Measurements from ENCODE around the gene ERICH2.
"Not testable (repeated sequence)": the region's sequence is repeated elsewhere in the genome, so short reads cannot be mapped to it uniquely, and the experiment has no call there.

The ERICH2 gene

GRCh38 chr2:170739507-170740046 is 30.6 kb upstream of the ERICH2 start:
- no peaks in the 10 kb centered on the region for H3K4me1 ChIP-seq (ENCODE audit: control insufficient read depth, insufficient read depth, low read length)
- H3K27me3 ChIP-seq (ENCODE audit: control insufficient read depth in 1 of 2, insufficient read depth in 2 of 2, low read length in 2 of 2), result peaks cover 4 to 5% of the 10 kb centered on the region in 2 donors
- peaks cover 0 to 3% of the 10 kb centered on the region in 2 donors for H3K9me3 ChIP-seq (ENCODE audit: control insufficient read depth in 2 of 2, low read length in 2 of 2)
- no peak overlapping the region for H3K4me3 ChIP-seq (ENCODE audit: low read length in 2 of 2)
- no peaks in the 10 kb centered on the region for H3K36me3 ChIP-seq (ENCODE audit: control insufficient read depth in 2 of 2, insufficient read depth in 2 of 2, low read length in 2 of 2)
- H3K9ac ChIP-seq (ENCODE audit: low read length in 2 of 2), result no peak overlapping the region
- no peak overlapping the region for H3K27ac ChIP-seq (ENCODE audit: low read length)

GRCh38 chr2:170740660-170741059 is 29.5 kb upstream of the ERICH2 start:
- Histone ChIP-seq H3K4me3 (ENCODE audit: low read length in 2 of 2) (no peak overlapping the region), H3K4me1 (ENCODE audit: control insufficient read depth, insufficient read depth, low read length) (no peaks in the 10 kb centered on the region), H3K9ac (ENCODE audit: low read length in 2 of 2) (no peak overlapping the region), H3K27ac (ENCODE audit: low read length) (no peak overlapping the region), H3K36me3 (ENCODE audit: control insufficient read depth in 2 of 2, insufficient read depth in 2 of 2, low read length in 2 of 2) (no peaks in the 10 kb centered on the region), H3K27me3 (ENCODE audit: control insufficient read depth in 1 of 2, insufficient read depth in 2 of 2, low read length in 2 of 2) (peaks cover 7 to 8% of the 10 kb centered on the region in 2 donors), H3K9me3 (ENCODE audit: control insufficient read depth in 2 of 2, low read length in 2 of 2) (peaks cover 0 to 3% of the 10 kb centered on the region in 2 donors)

- Histone ChIP-seq H3K9ac (ENCODE audit: low read length in 2 of 2) (no peak overlapping the region), H3K27ac (ENCODE audit: low read length) (no peak overlapping the region), H3K9me3 (ENCODE audit: control insufficient read depth in 2 of 2, low read length in 2 of 2) (peaks cover 0 to 3% of the 10 kb centered on the region in 2 donors), H3K27me3 (ENCODE audit: control insufficient read depth in 1 of 2, insufficient read depth in 2 of 2, low read length in 2 of 2) (peaks cover 7 to 8% of the 10 kb centered on the region in 2 donors), H3K4me1 (ENCODE audit: control insufficient read depth, insufficient read depth, low read length) (no peaks in the 10 kb centered on the region), H3K36me3 (ENCODE audit: control insufficient read depth in 2 of 2, insufficient read depth in 2 of 2, low read length in 2 of 2) (no peaks in the 10 kb centered on the region), H3K4me3 (ENCODE audit: low read length in 2 of 2) (no peak overlapping the region)
Observed at GRCh38 chr2:170742000-170742399, 28.2 kb upstream of the ERICH2 start.

GRCh38 chr2:170742896-170743529 is 27.2 kb upstream of the ERICH2 start:
- Histone ChIP-seq H3K27ac (ENCODE audit: low read length) (no peak overlapping the region), H3K27me3 (ENCODE audit: control insufficient read depth in 1 of 2, insufficient read depth in 2 of 2, low read length in 2 of 2) (peaks cover 7 to 8% of the 10 kb centered on the region in 2 donors), H3K9me3 (ENCODE audit: control insufficient read depth in 2 of 2, low read length in 2 of 2) (no peaks in the 10 kb centered on the region), H3K9ac (ENCODE audit: low read length in 2 of 2) (no peak overlapping the region), H3K4me3 (ENCODE audit: low read length in 2 of 2) (no peak overlapping the region), H3K36me3 (ENCODE audit: control insufficient read depth in 2 of 2, insufficient read depth in 2 of 2, low read length in 2 of 2) (no peaks in the 10 kb centered on the region), H3K4me1 (ENCODE audit: control insufficient read depth, insufficient read depth, low read length) (no peaks in the 10 kb centered on the region)

GRCh38 chr2:170743530-170744239 is 26.5 kb upstream of the ERICH2 start:
- Histone ChIP-seq H3K9ac (ENCODE audit: low read length in 2 of 2) (no peak overlapping the region), H3K9me3 (ENCODE audit: control insufficient read depth in 2 of 2, low read length in 2 of 2) (no peaks in the 10 kb centered on the region), H3K27ac (ENCODE audit: low read length) (no peak overlapping the region), H3K36me3 (ENCODE audit: control insufficient read depth in 2 of 2, insufficient read depth in 2 of 2, low read length in 2 of 2) (no peaks in the 10 kb centered on the region), H3K4me1 (ENCODE audit: control insufficient read depth, insufficient read depth, low read length) (no peaks in the 10 kb centered on the region), H3K27me3 (ENCODE audit: control insufficient read depth in 1 of 2, insufficient read depth in 2 of 2, low read length in 2 of 2) (peaks cover 7 to 8% of the 10 kb centered on the region in 2 donors), H3K4me3 (ENCODE audit: low read length in 2 of 2) (no peak overlapping the region)

GRCh38 chr2:170744248-170745002 is 25.8 kb upstream of the ERICH2 start:
- no peaks in the 10 kb centered on the region for H3K4me1 ChIP-seq (ENCODE audit: control insufficient read depth, insufficient read depth, low read length)
- no peak overlapping the region for H3K9ac ChIP-seq (ENCODE audit: low read length in 2 of 2)
- H3K27me3 ChIP-seq (ENCODE audit: control insufficient read depth in 1 of 2, insufficient read depth in 2 of 2, low read length in 2 of 2), result peaks cover 7 to 8% of the 10 kb centered on the region in 2 donors
- no peak overlapping the region for H3K4me3 ChIP-seq (ENCODE audit: low read length in 2 of 2)
- no peaks in the 10 kb centered on the region for H3K36me3 ChIP-seq (ENCODE audit: control insufficient read depth in 2 of 2, insufficient read depth in 2 of 2, low read length in 2 of 2)
- H3K27ac ChIP-seq (ENCODE audit: low read length), result no peak overlapping the region
- no peaks in the 10 kb centered on the region for H3K9me3 ChIP-seq (ENCODE audit: control insufficient read depth in 2 of 2, low read length in 2 of 2)

GRCh38 chr2:170745305-170745704 is 24.9 kb upstream of the ERICH2 start:
- Histone ChIP-seq H3K27ac (ENCODE audit: low read length) (no peak overlapping the region), H3K9ac (ENCODE audit: low read length in 2 of 2) (no peak overlapping the region), H3K36me3 (ENCODE audit: control insufficient read depth in 2 of 2, insufficient read depth in 2 of 2, low read length in 2 of 2) (no peaks in the 10 kb centered on the region), H3K4me1 (ENCODE audit: control insufficient read depth, insufficient read depth, low read length) (no peaks in the 10 kb centered on the region), H3K9me3 (ENCODE audit: control insufficient read depth in 2 of 2, low read length in 2 of 2) (no peaks in the 10 kb centered on the region), H3K27me3 (ENCODE audit: control insufficient read depth in 1 of 2, insufficient read depth in 2 of 2, low read length in 2 of 2) (peaks cover 7 to 8% of the 10 kb centered on the region in 2 donors), H3K4me3 (ENCODE audit: low read length in 2 of 2) (no peak overlapping the region)

- Histone ChIP-seq H3K27me3 (ENCODE audit: control insufficient read depth in 1 of 2, insufficient read depth in 2 of 2, low read length in 2 of 2) (peaks cover 5 to 7% of the 10 kb centered on the region in 2 donors), H3K27ac (ENCODE audit: low read length) (no peak overlapping the region), H3K9me3 (ENCODE audit: control insufficient read depth in 2 of 2, low read length in 2 of 2) (no peaks in the 10 kb centered on the region), H3K4me3 (ENCODE audit: low read length in 2 of 2) (no peak overlapping the region), H3K9ac (ENCODE audit: low read length in 2 of 2) (no peak overlapping the region), H3K4me1 (ENCODE audit: control insufficient read depth, insufficient read depth, low read length) (no peaks in the 10 kb centered on the region), H3K36me3 (ENCODE audit: control insufficient read depth in 2 of 2, insufficient read depth in 2 of 2, low read length in 2 of 2) (no peaks in the 10 kb centered on the region)
Observed at GRCh38 chr2:170747921-170748320, 22.3 kb upstream of the ERICH2 start.

GRCh38 chr2:170751555-170751954 is 18.6 kb upstream of the ERICH2 start:
- H3K4me1 ChIP-seq (ENCODE audit: control insufficient read depth, insufficient read depth, low read length); H3K36me3 ChIP-seq (ENCODE audit: control insufficient read depth in 2 of 2, insufficient read depth in 2 of 2, low read length in 2 of 2); H3K27me3 ChIP-seq (ENCODE audit: control insufficient read depth in 1 of 2, insufficient read depth in 2 of 2, low read length in 2 of 2); H3K9ac ChIP-seq (ENCODE audit: low read length in 2 of 2); H3K4me3 ChIP-seq (ENCODE audit: low read length in 2 of 2); H3K9me3 ChIP-seq (ENCODE audit: control insufficient read depth in 2 of 2, low read length in 2 of 2); H3K27ac ChIP-seq (ENCODE audit: low read length): not testable (repeated sequence)

GRCh38 chr2:170761572-170761971 is 8.6 kb upstream of the ERICH2 start:
- Histone ChIP-seq H3K9me3 (ENCODE audit: control insufficient read depth in 2 of 2, low read length in 2 of 2) (no peaks in the 10 kb centered on the region), H3K36me3 (ENCODE audit: control insufficient read depth in 2 of 2, insufficient read depth in 2 of 2, low read length in 2 of 2) (no peaks in the 10 kb centered on the region), H3K9ac (ENCODE audit: low read length in 2 of 2) (no peak overlapping the region), H3K27me3 (ENCODE audit: control insufficient read depth in 1 of 2, insufficient read depth in 2 of 2, low read length in 2 of 2) (no peaks in the 10 kb centered on the region), H3K27ac (ENCODE audit: low read length) (no peak overlapping the region), H3K4me1 (ENCODE audit: control insufficient read depth, insufficient read depth, low read length) (no peaks in the 10 kb centered on the region), H3K4me3 (ENCODE audit: low read length in 2 of 2) (no peak overlapping the region)

Measured in stomach smooth muscle (tissue), 2 donors.